Omental fat pad (tissue), 4 donors: ENCODE data around the gene RNF180. TPM values are rescaled to one million over a fixed set of nuclear protein-coding genes. Genes with fewer than 3 reads are reported as not detected.
"Not testable (repeated sequence)": the region's sequence is repeated elsewhere in the genome, so short reads cannot be mapped to it uniquely, and the experiment has no call there.

Source experiments
- ATAC-seq: fragments of 150-250 bp; one replicate; pipeline ENCODE4 v1.9.1; 2016; ENCODE audit warnings: mild to moderate bottlenecking, moderate library complexity; ENCODE audit not compliant: low FRiP score
- DNase-seq: peaks from one replicate; pipeline ENCODE4 v3.0.0-alpha.2; 2019; ENCODE audit warnings: low spot score
- total RNA-seq, 4 donors: library from RNA; depleted of rRNA; stranded (reverse); fragments of >200 nt; gene quantifications; one replicate each; pipeline ENCODE4 v1.1.0, GENCODE V29; 2016
- TF ChIP-seq, protein P1 (sequence below), 3 donors: fragments of 450-650 bp; IDR thresholded peaks; one replicate each; pipeline ENCODE4 v1.5.1; 2016 to 2017; ENCODE audit warnings: antibody characterized with exemption in 3 of 3, mild to moderate bottlenecking in 3 of 3, moderate library complexity in 2 of 3

RNF180 gene
- total RNA-seq, 4 donors from 2014 or later: 7.6 to 18.1 (median 11.5) TPM

DNA sequence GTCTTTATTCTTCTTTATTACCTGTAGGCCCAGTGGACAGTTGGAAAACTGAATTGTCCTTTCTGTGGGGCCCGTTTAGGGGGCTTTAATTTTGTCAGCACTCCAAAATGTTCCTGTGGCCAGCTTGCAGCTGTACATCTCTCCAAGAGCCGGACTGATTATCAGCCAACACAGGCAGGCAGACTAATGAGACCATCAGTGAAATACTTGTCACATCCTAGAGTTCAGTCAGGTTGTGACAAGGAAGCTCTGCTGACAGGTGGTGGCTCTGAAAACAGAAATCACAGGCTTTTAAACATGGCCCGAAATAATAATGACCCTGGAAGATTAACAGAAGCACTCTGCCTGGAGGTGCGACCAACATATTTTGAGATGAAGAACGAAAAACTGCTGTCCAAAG lies 47.9 kb downstream of the RNF180 start:
- TF ChIP-seq, protein P1, sequence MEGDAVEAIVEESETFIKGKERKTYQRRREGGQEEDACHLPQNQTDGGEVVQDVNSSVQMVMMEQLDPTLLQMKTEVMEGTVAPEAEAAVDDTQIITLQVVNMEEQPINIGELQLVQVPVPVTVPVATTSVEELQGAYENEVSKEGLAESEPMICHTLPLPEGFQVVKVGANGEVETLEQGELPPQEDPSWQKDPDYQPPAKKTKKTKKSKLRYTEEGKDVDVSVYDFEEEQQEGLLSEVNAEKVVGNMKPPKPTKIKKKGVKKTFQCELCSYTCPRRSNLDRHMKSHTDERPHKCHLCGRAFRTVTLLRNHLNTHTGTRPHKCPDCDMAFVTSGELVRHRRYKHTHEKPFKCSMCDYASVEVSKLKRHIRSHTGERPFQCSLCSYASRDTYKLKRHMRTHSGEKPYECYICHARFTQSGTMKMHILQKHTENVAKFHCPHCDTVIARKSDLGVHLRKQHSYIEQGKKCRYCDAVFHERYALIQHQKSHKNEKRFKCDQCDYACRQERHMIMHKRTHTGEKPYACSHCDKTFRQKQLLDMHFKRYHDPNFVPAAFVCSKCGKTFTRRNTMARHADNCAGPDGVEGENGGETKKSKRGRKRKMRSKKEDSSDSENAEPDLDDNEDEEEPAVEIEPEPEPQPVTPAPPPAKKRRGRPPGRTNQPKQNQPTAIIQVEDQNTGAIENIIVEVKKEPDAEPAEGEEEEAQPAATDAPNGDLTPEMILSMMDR (IDR thresholded peaks at IDR 0.05): no peak
- DNase-seq: no peak
- ATAC-seq: no peak

DNA sequence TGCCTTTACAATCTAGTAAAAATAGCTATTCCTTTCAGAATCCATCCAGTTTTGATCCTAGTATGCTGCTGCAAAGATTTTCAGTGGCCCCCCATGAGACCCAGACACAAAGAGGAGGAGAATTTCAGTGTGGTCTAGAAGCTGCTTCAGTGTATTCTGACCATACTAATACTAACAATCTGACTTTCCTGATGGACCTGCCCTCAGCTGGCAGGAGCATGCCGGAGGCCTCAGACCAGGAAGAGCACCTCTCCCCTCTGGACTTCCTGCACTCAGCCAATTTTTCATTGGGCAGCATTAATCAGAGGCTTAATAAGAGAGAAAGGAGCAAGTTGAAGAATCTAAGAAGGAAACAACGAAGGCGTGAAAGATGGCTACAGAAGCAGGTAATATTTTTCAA lies 48.5 kb downstream of the RNF180 start:
- TF ChIP-seq, protein P1 (IDR thresholded peaks at IDR 0.05): no peak
- no peak for ATAC-seq
- DNase-seq: no peak

DNA sequence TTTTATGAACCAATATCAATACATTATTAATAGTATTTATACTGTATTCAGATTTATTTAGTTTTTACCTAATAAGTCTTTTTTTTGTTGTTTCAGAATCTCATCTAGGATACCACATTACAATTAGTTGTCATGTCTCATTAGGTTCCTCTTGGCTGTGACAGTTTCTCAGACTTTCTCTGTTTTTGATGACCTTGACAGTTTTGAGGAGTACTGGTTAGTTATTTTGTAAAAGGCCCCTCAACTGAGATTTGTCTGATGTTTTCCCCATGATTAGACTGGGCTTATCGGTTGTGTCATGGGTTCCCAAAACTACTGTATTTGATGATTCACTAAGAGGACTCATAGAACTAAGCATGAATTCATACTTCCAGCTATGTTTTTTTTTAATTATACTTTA lies 56.3 kb downstream of the RNF180 start:
- TF ChIP-seq, protein P1 (IDR thresholded peaks at IDR 0.05): no peak
- no peak for DNase-seq

DNA sequence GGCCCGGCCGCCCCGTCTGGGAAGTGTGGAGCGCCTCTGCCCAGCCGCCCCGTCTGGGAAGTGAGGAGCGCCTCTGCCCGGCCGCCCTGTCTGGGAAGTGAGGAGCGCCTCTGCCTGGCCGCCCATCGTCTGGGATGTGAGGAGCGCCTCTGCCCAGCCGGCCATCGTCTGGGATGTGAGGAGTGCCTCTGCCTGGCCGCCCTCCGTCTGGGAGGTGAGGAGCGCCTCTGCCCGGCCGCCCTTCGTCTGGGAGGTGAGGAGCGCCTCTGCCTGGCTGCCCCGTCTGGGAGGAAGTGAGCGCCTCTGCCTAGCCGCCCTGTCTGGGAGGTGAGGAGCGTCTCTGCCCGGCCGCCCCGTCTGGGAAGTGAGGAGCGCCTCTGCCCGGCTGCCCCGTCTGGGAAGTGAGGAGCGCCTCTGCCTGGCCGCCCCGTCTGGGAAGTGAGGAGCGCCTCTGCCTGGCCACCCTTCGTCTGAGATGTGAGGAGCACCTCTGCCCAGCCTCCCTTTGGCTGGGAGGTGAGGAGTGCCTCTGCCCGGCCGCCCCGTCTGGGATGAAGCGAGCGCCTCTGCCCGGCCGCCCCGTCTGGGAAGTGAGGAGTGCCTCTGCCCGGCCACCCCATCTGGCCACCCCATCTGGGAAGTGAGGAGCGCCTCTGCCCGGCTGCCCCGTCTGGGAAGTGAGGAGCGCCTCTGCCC lies 59.8 kb downstream of the RNF180 start:
- ATAC-seq, DNase-seq: not testable (repeated sequence)

More for the DNA sequence above, 56.3 kb downstream of the RNF180 start:
- no peak for ATAC-seq

DNA sequence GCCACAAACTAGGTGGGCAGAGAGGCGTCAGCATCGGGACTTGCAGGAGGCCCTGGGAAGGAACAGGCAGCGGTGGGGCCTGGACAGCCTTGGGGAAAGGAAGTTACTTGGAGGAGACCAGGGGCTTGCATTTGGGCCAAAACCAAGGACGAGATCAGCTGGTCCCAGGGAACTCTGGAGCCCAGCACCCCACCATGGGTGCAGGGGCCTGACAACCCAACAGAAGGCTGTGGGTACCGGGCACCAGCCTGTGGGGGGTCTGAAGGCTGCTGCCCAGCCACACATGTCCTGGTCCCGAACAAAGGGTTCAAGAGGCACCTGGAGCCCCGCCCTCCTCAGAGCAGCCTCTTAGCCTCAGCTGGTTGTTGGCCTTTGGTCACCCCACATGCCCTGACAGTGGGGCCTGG lies 61.5 kb downstream of the RNF180 start:
- ATAC-seq, DNase-seq: not testable (repeated sequence)

DNA sequence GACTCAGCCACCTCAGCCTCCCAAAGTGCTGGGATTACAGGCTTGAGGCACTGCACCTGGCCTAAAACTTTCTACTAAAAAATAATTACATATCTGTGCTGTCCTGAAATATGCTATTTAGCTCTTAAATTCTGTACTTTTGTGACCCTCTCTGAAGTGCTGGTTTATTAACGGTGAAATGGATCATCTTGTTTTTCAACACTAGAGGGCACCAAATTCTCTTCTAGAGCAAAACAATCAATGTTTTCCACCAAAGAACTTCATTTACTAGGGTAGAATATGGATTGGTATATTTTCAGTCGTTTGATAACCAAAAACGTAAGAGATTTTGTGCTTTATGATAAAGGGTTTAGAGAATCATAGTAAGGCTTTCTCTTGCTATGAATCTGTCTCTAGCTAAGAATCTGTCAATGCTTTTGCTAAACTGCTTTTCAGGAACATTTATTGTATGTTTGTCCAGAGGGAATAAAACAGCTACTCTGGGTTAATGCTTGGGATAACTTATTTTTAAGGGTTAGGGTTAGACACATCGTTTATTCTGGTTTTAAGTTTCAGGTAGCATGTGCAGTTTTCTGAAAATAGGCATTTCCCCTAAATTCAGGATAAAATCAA lies 63.6 kb downstream of the RNF180 start:
- ATAC-seq: no peak
- TF ChIP-seq, protein P1 (IDR thresholded peaks at IDR 0.05): no peak
- DNase-seq: no peak

DNA sequence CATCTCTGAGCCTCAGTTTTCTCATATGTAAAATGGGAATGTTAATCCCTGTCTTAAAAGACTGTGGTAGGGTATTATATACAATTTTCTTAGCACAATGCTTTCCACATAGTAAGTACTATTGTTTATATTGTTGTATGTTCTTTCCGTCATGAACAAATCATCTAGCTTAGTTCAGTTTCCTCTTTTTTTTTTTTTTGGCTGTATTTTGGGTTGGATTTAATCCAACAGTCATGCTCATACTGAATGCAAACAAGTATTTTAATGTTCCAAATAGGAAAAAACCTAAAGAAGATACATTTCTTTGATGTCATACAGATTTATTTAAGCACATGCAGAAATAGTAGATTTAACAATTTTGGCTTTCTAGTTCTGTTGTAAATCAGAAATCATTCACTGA lies 95.1 kb downstream of the RNF180 start:
- DNase-seq (no peak), ATAC-seq (no peak)
- TF ChIP-seq, protein P1 (IDR thresholded peaks at IDR 0.05): no peak

DNA sequence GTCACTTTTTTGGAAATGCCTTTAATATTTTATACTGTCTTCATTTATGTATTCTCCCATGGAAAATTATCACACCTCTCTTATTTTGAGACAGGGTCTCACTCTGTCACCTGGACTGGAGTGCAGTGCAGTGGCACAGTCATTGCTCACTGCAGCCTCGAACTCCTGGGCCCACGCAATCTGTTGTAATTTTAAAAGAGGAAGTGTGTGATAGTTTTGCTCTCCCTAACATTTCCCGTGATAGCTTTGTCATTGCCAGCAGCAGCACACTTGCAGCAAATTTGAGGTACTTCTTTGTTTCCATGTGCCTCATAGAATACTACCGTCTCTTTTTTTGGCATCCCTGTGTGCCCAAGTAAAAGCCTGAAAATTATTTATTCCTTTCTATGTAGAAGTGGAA lies 103.5 kb downstream of the RNF180 start:
- no peak for DNase-seq
- TF ChIP-seq, protein P1 (IDR thresholded peaks at IDR 0.05): no peak
- ATAC-seq: no peak
